HG03457 (cell line): ENCODE measurements around the gene SLIT3.

ENCODE experiments used
- ATAC-seq: cut with Tn5 transposase; IDR thresholded peaks from one replicate; pipeline ENCODE4 v1.9.1; 2021; ENCODE audit warnings: moderate number of reproducible peaks; ENCODE audit not compliant: unreplicated experiment

The SLIT3 gene

GRCh38 chr5:168847511-168848073, 453.3 kb downstream of the SLIT3 start:
- ATAC-seq: no peak

DNA sequence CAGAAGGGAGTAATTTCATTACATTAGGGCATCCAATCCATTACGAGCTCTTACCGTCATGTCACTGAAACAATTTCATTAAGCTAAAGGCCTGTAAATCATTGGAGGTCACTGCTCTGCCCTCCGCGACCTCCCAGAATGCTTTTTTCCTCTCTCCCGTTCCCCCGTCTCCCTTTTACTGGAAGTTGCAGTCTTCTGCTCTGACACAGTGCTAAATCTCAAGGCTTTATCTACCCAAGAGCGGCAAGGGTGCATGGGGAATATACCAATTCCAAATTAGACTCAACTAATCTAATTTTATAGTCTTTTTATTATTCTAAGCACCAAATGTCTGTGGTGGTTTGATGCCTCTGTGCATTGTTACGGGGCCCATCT, 456.0 kb downstream of the SLIT3 start:
- ATAC-seq: no peak

- no peak for ATAC-seq
Measured at GRCh38 chr5:168844016-168844921, 456.7 kb downstream of the SLIT3 start.

GRCh38 chr5:168843277-168844015, 457.5 kb downstream of the SLIT3 start:
- no peak for ATAC-seq

- no peak for ATAC-seq
Measured at GRCh38 chr5:168842571-168843205, 458.3 kb downstream of the SLIT3 start.

- no peak for ATAC-seq
Measured at GRCh38 chr5:168837852-168838251, 463.1 kb downstream of the SLIT3 start.

DNA sequence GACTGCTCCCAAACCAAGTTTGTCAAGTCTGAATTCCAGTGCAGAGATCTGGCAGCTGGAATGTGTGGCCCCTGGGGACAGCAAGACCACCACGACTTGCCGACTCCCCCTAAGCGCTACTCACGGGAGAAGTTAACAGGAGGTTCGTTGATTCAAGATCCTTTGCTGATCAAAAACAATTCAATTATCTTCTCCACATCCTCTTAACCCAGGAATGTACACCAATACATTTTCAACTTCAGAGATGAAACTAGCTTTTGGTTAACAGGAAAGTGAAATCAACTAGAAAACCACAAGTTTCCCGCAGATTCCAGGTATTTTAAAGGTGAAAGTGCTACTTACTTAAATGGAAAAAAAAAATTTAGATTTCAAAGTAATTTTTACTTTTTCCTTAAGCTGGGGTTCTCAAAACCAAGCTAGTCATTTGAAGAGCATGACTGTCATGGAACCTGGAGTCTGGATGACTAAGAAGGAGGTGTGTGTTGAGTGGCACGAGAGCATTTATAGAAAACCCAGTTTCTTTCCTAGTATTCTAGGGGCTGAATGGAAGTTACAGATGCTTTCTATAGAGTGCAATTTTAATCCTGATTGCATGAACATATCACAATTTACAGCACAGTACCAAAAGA, 464.2 kb downstream of the SLIT3 start:
- ATAC-seq: no peak

DNA sequence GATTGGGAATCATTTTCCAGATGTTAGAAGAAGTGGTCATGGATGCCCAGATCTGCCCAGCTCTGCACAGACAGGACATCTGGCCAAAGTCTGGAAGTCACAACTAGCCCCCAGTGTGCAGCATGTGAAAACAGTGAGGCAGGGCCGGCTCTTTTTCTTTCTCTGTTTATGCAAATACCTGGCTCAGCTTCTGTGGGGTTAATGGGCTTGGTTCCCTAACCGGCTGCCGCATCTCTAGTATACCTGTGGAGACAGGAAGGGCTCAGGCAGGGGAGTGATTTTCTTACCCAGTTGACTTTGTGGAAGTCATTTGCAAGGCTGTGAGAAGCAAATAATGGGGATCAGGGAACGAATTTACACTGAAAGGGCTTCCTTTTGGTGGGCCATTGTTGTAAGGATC, 467.0 kb downstream of the SLIT3 start:
- no peak for ATAC-seq

DNA sequence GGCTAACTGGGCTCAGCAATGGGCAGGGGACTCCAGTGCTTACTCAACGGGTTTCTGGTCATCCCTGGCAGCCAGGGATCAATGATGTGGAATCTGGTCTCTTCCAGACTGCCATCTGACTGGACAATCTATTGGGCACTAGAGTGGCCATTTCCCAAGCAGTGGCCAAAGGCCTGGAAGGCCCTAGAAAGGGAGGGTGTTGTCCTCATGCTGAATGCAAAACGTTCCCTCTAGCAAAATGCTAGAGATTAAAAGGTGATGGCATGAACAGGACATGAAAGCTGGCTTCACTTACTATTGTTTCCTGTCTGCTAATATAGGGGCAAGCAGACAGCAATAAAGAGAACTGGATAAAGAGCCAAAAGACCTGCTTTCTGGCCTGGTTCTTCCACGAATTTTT, 467.6 kb downstream of the SLIT3 start:
- no peak for ATAC-seq

DNA sequence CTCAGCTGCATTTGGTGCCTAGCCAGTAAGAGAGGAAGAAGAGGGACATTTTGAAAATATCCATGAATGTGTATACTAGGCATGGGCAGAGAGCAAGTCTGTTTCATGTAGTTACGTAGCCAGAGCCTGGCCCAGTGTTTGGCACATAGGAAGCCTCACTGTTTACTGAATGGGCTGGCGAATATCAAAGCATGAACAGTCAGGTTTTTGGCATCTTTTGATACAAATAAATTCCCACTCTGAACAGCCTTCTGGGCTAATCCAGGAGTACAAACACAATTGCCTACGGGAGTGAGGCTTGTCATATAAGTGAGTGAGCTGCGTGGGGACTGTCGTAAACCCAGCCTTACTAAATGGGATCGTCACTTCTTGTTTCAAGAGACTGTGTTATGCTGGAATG, 468.6 kb downstream of the SLIT3 start:
- ATAC-seq: no peak

DNA sequence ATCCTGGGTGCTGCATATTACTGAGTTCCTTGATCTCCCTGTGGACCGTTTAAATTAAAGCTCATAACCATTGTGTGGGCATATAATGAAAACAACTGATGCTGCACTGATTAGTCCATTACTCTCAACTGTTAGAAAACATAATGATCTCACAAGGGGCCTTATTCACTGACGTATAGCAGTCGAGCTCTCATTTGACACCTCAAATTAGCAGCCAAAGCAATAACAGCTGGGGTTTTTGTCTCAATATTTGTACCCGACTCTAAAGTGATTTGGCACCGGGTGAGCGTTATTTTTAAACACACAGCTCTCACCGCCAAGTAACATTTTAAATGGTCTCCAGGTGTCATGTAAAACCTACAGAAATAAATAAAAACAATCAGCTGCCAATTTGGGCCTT, 469.6 kb downstream of the SLIT3 start:
- ATAC-seq: no peak

DNA sequence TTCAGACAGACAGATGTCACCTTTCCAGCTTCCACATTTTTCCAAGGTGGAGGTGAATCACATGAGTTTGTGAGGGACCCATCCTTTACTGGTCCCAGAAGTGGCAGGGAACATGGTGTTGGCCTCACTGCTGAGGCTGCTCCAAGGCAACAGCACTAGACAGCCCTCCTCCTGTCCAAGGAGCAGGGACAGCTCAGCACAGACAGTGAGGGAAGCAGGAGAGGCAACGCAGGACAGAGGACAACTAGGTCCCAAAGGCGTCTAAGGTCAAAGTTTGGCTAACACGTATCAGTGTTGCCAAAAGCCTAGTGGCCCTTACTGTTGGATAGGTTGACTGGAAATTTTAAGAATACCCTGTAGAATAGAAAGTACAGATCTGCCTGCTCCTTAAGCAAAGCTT, 470.1 kb downstream of the SLIT3 start:
- no peak for ATAC-seq

DNA sequence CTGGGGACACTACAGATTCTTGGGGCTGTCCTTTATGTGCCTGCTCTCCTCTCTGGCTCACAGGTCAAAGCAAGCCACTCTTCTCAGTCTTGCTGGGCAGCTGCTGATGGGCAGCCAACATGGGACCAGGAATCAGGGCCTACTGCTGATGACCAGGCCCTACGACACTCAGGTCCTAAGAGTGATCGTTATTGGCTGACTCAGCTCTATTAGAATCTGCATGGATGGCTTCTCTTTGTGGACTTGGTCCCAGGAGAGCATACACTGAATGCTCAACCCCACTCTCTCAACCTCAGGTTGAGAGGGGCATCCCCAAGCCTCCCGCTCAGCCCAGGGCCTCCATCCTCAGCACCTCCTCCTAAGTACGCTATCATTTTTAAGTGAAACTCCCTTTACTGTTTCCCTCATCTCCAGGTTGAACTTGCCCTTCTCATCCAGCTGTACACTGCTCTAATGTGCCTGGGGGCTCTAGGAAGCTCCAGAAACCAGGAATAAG, 471.0 kb downstream of the SLIT3 start:
- ATAC-seq: no peak

- ATAC-seq: no peak
Measured at GRCh38 chr5:168829044-168829443, 471.9 kb downstream of the SLIT3 start.

- ATAC-seq: no peak
Measured at GRCh38 chr5:168827636-168828035, 473.3 kb downstream of the SLIT3 start.

DNA sequence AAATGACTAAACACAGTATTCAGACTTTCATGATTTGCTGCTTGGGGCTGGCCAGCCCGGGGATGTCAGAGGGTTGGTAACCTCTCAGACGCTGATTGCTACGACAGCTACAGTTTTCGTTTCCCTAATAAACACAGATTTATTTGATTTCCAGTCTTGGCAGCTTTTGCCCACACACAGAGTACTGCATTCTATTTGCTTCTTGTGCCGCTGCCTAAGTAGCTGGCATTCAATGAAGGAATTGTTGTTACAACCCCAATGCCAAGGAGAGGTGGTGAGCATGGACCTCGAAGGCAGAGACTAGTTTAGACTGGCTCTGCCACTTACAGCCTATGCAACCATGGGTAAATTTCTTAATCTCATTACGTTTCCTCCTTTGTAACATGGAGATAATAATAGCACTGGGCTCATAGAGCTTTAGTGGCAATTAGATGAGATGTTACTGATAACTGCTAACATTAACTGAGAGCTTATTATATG, 474.7 kb downstream of the SLIT3 start:
- ATAC-seq: no peak

GRCh38 chr5:168822745-168823281, 478.1 kb downstream of the SLIT3 start:
- no peak for ATAC-seq

DNA sequence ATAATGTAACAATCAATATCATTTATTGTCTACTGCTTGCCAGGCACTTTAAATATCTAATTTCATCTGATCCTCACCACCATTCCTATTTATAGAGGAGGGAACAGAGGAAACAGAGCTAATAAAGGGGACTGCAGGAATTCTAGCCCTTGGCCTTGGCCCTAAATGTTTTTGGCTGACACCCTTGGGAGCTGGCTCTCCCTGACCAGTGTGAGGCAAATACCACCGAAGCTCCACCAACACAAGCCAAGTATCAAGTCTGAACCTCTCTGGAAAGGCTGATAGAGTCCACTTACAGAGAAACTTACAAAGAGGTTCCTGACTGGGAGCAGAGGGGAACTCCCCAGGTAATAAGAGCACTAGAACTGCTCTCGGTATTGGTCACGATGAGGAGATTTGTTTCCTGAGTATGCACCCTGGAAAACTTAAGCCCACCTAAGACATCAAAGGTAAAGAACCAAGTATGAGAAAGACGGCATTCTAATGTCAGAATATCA, 478.6 kb downstream of the SLIT3 start:
- ATAC-seq: no peak

GRCh38 chr5:168820874-168821273, 480.1 kb downstream of the SLIT3 start:
- ATAC-seq: no peak

DNA sequence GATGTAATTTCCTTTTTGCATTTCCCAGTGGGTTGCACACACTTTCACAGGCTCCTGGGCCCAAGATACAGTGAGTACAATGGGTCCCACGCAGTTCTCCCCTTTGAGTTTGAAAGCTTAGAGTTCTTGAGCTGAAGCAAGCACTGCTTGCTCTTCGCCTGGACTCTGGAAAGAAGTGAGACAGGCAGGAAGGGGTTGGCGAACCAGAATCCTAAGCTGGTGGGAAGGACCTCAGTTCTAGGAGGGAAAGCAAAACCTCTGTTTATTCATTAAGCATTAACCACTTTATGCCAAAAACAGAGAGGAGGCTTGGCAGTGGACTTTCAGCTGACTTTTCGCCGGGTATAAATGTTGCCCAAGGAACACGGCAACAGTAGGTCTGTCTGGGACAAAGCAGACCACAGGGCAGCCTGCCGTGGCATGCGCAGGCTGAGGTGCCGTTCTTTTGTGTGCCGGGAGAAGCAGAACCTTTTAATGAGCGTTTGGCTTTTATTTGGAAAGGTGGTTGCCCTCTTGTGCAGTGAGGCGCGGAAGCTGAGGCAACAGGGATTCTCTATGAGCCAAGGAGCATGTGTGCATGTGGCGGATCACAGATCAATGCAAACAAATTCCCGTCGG, 481.8 kb downstream of the SLIT3 start:
- ATAC-seq: no peak
